Measurements from ENCODE around the gene SOX13.

GRCh38 chr1:204132718-204133117, 59.8 kb downstream of the SOX13 start:
- TF ChIP-seq CTCF (IDR thresholded peaks at IDR 0.05) = no peak
- no peak for TF ChIP-seq POLR2A (IDR thresholded peaks at IDR 0.05)
